GM12878 (cell line): Measurements from ENCODE around the gene DUS1L. TPM values are rescaled to one million over a fixed set of nuclear protein-coding genes. Genes with fewer than 3 reads are reported as not detected.
A peak's percentile ranks its signal among the peaks of the same experiment; 100 is the strongest.

Source experiments
- ATAC-seq: fragments of 200-7000 bp; cut with Tn5 transposase; 3 replicates; pipeline ENCODE4 v1.9.1; 2020; ENCODE audit warnings: mild to moderate bottlenecking, moderate library complexity
- BruUV-seq: library from RNA; stranded (reverse); fragments of 400-500 nt; replicated peaks from 2 replicates; lab custom pipeline; 2021; lab: Mats Ljungman, UMichigan
- CTCF ChIA-PET: fragments of 300-600 bp; sonication (Branson Sonifier 250); formaldehyde crosslinking; extraction: SDS; loops from one replicate; lab custom pipeline; 2021; ENCODE audit warnings: inconsistent platforms; lab: Yijun Ruan, JAX
- POLR2A ChIA-PET: fragments of 350-600 bp; formaldehyde crosslinking; extraction: SDS; loops from one replicate; lab custom pipeline; 2021; ENCODE audit warnings: inconsistent platforms; lab: Charles Lee
- RAD21 ChIA-PET: fragments of 300-600 bp; sonication (Branson Sonifier 250); formaldehyde crosslinking; loops from one replicate; lab custom pipeline; 2023; ENCODE audit warnings: antibody characterized with exemption; ENCODE audit not compliant: unreplicated experiment; lab: Charles Lee
- SMC1A ChIA-PET: fragments of 300-600 bp; sonication (Branson Sonifier 250); formaldehyde crosslinking; loops from one replicate; lab custom pipeline; 2023; ENCODE audit not compliant: unreplicated experiment, uncharacterized antibody; lab: Charles Lee
- DNase-seq: peaks from one replicate; pipeline ENCODE4 v3.0.0-alpha.2; 2011; ENCODE audit warnings: low read depth, low spot score
- FAIRE-seq: peaks from 3 replicates; lab custom pipeline; 2011; peaks lifted over from hg19 to GRCh38; lab: Jason Lieb, UNC
- H2AFZ ChIP-seq: 2 replicates; pipeline ENCODE4 v1.6.0; 2011; ENCODE audit warnings: low read depth, low read length, control low read depth; ENCODE audit not compliant: control insufficient read depth
- H3K27ac ChIP-seq: 2 replicates; pipeline ENCODE4 v1.5.1; 2011; ENCODE audit warnings: control low read depth; ENCODE audit not compliant: control insufficient read depth, insufficient read depth
- H3K27me3 ChIP-seq, 2 experiments: replicated peaks in 1 of 2; 2 replicates each; pipeline versions ENCODE4 v1.6.0 to v1.6.1; 2011; ENCODE audit warnings: low read length in 1 of 2; ENCODE audit not compliant: control insufficient read depth in 2 of 2, insufficient read depth in 2 of 2
- H3K36me3 ChIP-seq, 2 experiments: 2 replicates each; pipeline ENCODE4 v1.5.1; 2011; ENCODE audit warnings: low read length in 1 of 2; ENCODE audit not compliant: control insufficient read depth in 2 of 2, insufficient read depth in 2 of 2
- H3K4me1 ChIP-seq: 2 replicates; pipeline ENCODE4 v1.6.1; 2011; ENCODE audit warnings: mild to moderate bottlenecking, low read length, moderate library complexity, mixed read lengths; ENCODE audit not compliant: control insufficient read depth, insufficient read depth
- H3K4me2 ChIP-seq: 2 replicates; pipeline ENCODE4 v1.6.0; 2011; ENCODE audit warnings: control low read depth; ENCODE audit not compliant: control insufficient read depth, insufficient read depth
- H3K4me3 ChIP-seq: fragments of 200-600 bp; sonication (generic); 2 replicates; pipeline ENCODE4 v1.5.1; 2016
- H3K79me2 ChIP-seq: 2 replicates; pipeline ENCODE4 v1.6.0; 2011; ENCODE audit warnings: low read length; ENCODE audit not compliant: control insufficient read depth, insufficient read depth
- H3K9ac ChIP-seq: 2 replicates; pipeline ENCODE4 v1.8.0; 2011; ENCODE audit warnings: low read length, control low read depth, mixed read lengths; ENCODE audit not compliant: control insufficient read depth, insufficient read depth
- H3K9me3 ChIP-seq: replicated peaks from 3 replicates; pipeline ENCODE4 v1.5.1; 2011; ENCODE audit warnings: mild to moderate bottlenecking, low read length; ENCODE audit not compliant: control insufficient read depth, insufficient read depth
- H4K20me1 ChIP-seq: 2 replicates; pipeline ENCODE4 v1.6.0; 2011; ENCODE audit not compliant: control insufficient read depth, insufficient read depth
- ASH2L ChIP-seq: fragments of 300-600, 200-600 bp; sonication (generic); IDR thresholded peaks from 2 replicates; pipeline ENCODE4 v1.6.1; 2017; ENCODE audit warnings: low read depth, mild to moderate bottlenecking, borderline replicate concordance
- BHLHE40 ChIP-seq, 2 experiments: fragments of 450-650 bp in 1 of 2; IDR thresholded peaks; 2 replicates each; pipeline ENCODE4 v1.6.1; 2011 to 2017; ENCODE audit warnings: low read depth in 2 of 2, borderline replicate concordance in 1 of 2, improper control_type of control experiment in 1 of 2, low read length in 1 of 2, mild to moderate bottlenecking in 1 of 2
- BMI1 ChIP-seq: fragments of 450-650 bp; IDR thresholded peaks from 2 replicates; pipeline ENCODE4 v1.6.1; 2016; ENCODE audit warnings: mild to moderate bottlenecking, moderate library complexity, borderline replicate concordance
- NFYA ChIP-seq: IDR thresholded peaks from 2 replicates; pipeline ENCODE4 v1.6.1; 2011; ENCODE audit warnings: low read depth, mild to moderate bottlenecking, low read length, improper control_type of control experiment, borderline replicate concordance
- NRF1 ChIP-seq: conservative IDR thresholded peaks from 2 replicates; pipeline ENCODE4 v1.6.1; 2011; ENCODE audit warnings: mild to moderate bottlenecking, low read depth, low read length, improper control_type of control experiment
- RUNX3 ChIP-seq: IDR thresholded peaks from 2 replicates; pipeline ENCODE4 v1.6.1; 2012; ENCODE audit warnings: low read length, inconsistent platforms
- SMAD1 ChIP-seq: fragments of 450-650 bp; IDR thresholded peaks from 2 replicates; pipeline ENCODE4 v1.6.1; 2018; ENCODE audit warnings: mild to moderate bottlenecking, low read depth; ENCODE audit not compliant: partially characterized antibody
- SREBF2 ChIP-seq: IDR thresholded peaks from 2 replicates; pipeline ENCODE4 v1.6.1; 2012; ENCODE audit warnings: mild to moderate bottlenecking, low read length
- STAT3 ChIP-seq: IDR thresholded peaks from 2 replicates; pipeline ENCODE4 v1.6.1; 2011; ENCODE audit warnings: low read depth, low read length, improper control_type of control experiment
- SUPT20H ChIP-seq: IDR thresholded peaks from 2 replicates; pipeline ENCODE4 v1.6.1; 2011; ENCODE audit warnings: low read depth, mild to moderate bottlenecking, low read length, moderate library complexity, borderline replicate concordance; ENCODE audit not compliant: control insufficient read depth
- TBL1XR1 ChIP-seq: IDR thresholded peaks from 2 replicates; pipeline ENCODE4 v1.6.1; 2012; ENCODE audit warnings: low read depth, low read length, improper control_type of control experiment
- ZNF274 ChIP-seq: IDR thresholded peaks from one replicate; pipeline ENCODE4 v1.8.0; 2011; ENCODE audit not compliant: insufficient read length, insufficient read depth
- WGBS: methylation state at CpG from one replicate; pipeline ENCODE4 v1.1.6; 2016; ENCODE audit warnings: low lambda C conversion rate; ENCODE audit not compliant: insufficient replicate concordance, insufficient coverage; ENCODE audit errors: missing lambda C conversion rate; 5-methylcytosine and 5-hydroxymethylcytosine counted together
- in situ Hi-C: fragments of 300-500 bp; cut with MboI; formaldehyde crosslinking; loops from 9 replicates; pipeline ENCODE4 v1.14.3; 2018; ENCODE audit warnings: mixed read lengths
- intact Hi-C: fragments of 100-400 bp; cut with micrococcal nuclease; formaldehyde crosslinking; loops from one replicate; pipeline ENCODE4 v1.14.2; 2022; ENCODE audit not compliant: unreplicated experiment
- polyA plus RNA-seq, 11 experiments: library from polyadenylated mRNA; depleted of rRNA in 4 of 11; unstranded in 6 of 11; stranded (reverse) in 5 of 11; fragments of >200 nt; fragmentation: Nextera tagmentation in 4 of 11; fragmentation: Illumina TruSeq in 1 of 11; extraction: Ambion mirVana in 4 of 11; extraction: Trizol in 1 of 11; gene quantifications; 1 replicate in 1 of 11; 2 replicates in 10 of 11; pipeline versions ENCODE4 v1.2.1 to v1.2.3, GENCODE V29; 2011 to 2016; ENCODE audit warnings: inconsistent platforms in 2 of 11, missing spikeins in 2 of 11, low read depth in 1 of 11
- total RNA-seq, 4 experiments: library from RNA; depleted of rRNA in 3 of 4; stranded (reverse); fragments of >200 nt in 3 of 4; fragmentation: Illumina TruSeq in 1 of 4; extraction: Trizol in 1 of 4; gene quantifications; 2 replicates each; pipeline versions ENCODE4 v1.2.1 to v1.2.3, GENCODE V29; 2013 to 2021
- TF ChIP-seq, protein P1 (sequence below): IDR thresholded peaks from 2 replicates; pipeline ENCODE4 v1.6.1; 2011; ENCODE audit warnings: low read depth, low read length, improper control_type of control experiment, borderline replicate concordance
- TF ChIP-seq, protein P2 (sequence below): fragments of 450-650 bp; IDR thresholded peaks from 2 replicates; pipeline ENCODE4 v1.6.1; 2017; ENCODE audit warnings: mild to moderate bottlenecking, low read depth, inconsistent platforms; ENCODE audit not compliant: poor library complexity, severe bottlenecking
- TF ChIP-seq, protein P3 (sequence below): IDR thresholded peaks from 2 replicates; pipeline ENCODE4 v1.6.1; 2012; ENCODE audit warnings: mild to moderate bottlenecking, low read depth, low read length

DUS1L gene
- total and polyA plus RNA-seq, 10 of the 15 experiments (the other 5 are each of a cell fraction or from before 2014, with no cell fraction given) = 6.1 to 157 (median 44.5) TPM

DNA sequence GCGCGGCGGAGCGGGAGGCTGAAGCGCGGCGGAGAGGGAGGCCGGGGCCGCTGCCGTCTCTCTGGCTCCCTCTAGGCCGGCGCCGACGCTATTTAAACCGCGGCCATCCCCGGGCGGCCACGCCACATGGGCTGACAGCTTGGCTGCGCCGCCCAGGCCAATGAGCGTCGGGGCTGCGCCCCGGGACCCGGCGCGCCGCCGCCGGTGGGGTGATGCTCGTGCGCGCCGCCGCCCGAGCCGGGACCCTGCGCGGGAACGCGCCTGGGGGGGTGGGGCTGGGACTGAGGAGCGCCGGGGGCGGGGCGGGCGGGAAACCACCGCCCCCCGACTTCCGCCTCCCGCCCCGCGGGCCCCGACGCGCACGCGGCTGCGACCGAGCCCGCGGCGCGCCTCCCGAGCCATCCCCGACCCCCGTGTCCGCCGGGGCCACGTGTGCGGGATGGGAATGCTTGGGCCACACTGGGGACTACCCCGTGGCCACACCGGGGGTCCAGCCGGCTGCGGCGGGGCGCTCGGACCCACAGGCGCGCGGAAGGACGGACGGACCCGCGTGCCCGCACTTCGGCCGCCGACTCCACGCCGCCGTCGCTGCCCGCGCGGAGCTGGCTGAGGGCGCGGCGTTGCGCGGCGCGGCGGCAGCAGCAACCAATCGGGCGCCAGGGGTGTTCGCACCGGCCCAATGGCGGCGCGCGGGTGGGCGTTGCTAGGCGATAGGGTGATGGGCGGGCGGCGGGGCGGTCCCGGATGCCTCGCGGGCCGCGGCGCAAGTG, 32.8 kb upstream of the DUS1L start, which contains the start of gene FASN:
Gene FASN, minus strand, starts transcription at position 68 of the 770 bp plus-strand sequence. CDS start 1,791 bp downstream, outside the sequence.
- peaks cover 5 to 21% of the 10 kb centered on the region in 2 experiments; a peak in 3 of 4 replicates for H3K36me3 ChIP-seq
- DNase-seq (peak; percentile 65), ATAC-seq (peak; percentile 87), FAIRE-seq (peak; percentile 65)
- H4K20me1 ChIP-seq = no peaks in the 10 kb centered on the region; the same call in 1 of the 2 replicates
- in situ Hi-C loops (no loop called here), intact Hi-C loops (loop anchor here (1.0 to 5.0 kb wide), 3 partner anchors 46 to 237 kb away; partner anchors contain the start of genes DCXR, GPS1 and RFNG)
- H3K4me3 ChIP-seq = peak within 1 kb of the TSS; percentile 92
- ChIA-PET RAD21 (interaction anchor here (0.5 to 1.2 kb wide), 3 partner anchors 8 to 394 kb away, joined by 3 to 5 read pairs (median 4); partner anchors contain the start of gene DCXR), POLR2A (interaction anchor here (0.5 to 2.3 kb wide), 10 partner anchors 8 to 431 kb away, joined by 3 to 9 read pairs (median 4); partner anchors contain the start of genes CENPX and LRRC45), CTCF (interaction anchor here (0.7 to 2.4 kb wide), 2 partner anchors 61 to 63 kb away, joined by 3 to 7 read pairs; partner anchors contain the start of gene DCXR), SMC1A (no interaction called here)
- no TSS peak for BruUV-seq
- H3K9me3 ChIP-seq = no peaks in the 10 kb centered on the region
- WGBS = under 1% methylated on average over 93 of the region's 124 CpGs
- peaks cover 47% of the 10 kb centered on the region for H3K79me2 ChIP-seq
- peak within 1 kb of the TSS; percentile 95 for H3K9ac ChIP-seq
- H3K27me3 ChIP-seq = no peaks in the 10 kb centered on the region
- H3K27ac ChIP-seq = peak within 1 kb of the TSS; percentile 93
- peaks cover 17% of the 10 kb centered on the region for H3K4me1 ChIP-seq
- peak within 1 kb of the TSS; percentile 96 for H3K4me2 ChIP-seq
- H2AFZ ChIP-seq = peak within 1 kb of the TSS; percentile 92
- no peak for TF ChIP-seq BMI1
- TF ChIP-seq BHLHE40 (IDR thresholded peaks at IDR 0.05; ENCODE audit: borderline replicate concordance in 1 of 2, low read depth in 2 of 2, low read length in 1 of 2) = peak; percentile 34 to 84; a peak in 3 of 4 replicates
- TF ChIP-seq NRF1 = peak; percentile 44
- TF ChIP-seq ZNF274 = no peak
- no peak for TF ChIP-seq SUPT20H
- no peak for TF ChIP-seq NFYA
- TF ChIP-seq ASH2L = no peak
- no peak for TF ChIP-seq TBL1XR1
- TF ChIP-seq, protein P1, sequence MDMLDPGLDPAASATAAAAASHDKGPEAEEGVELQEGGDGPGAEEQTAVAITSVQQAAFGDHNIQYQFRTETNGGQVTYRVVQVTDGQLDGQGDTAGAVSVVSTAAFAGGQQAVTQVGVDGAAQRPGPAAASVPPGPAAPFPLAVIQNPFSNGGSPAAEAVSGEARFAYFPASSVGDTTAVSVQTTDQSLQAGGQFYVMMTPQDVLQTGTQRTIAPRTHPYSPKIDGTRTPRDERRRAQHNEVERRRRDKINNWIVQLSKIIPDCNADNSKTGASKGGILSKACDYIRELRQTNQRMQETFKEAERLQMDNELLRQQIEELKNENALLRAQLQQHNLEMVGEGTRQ = no peak
- no peak for TF ChIP-seq SMAD1
- TF ChIP-seq RUNX3 = no peak
- TF ChIP-seq, protein P2, sequence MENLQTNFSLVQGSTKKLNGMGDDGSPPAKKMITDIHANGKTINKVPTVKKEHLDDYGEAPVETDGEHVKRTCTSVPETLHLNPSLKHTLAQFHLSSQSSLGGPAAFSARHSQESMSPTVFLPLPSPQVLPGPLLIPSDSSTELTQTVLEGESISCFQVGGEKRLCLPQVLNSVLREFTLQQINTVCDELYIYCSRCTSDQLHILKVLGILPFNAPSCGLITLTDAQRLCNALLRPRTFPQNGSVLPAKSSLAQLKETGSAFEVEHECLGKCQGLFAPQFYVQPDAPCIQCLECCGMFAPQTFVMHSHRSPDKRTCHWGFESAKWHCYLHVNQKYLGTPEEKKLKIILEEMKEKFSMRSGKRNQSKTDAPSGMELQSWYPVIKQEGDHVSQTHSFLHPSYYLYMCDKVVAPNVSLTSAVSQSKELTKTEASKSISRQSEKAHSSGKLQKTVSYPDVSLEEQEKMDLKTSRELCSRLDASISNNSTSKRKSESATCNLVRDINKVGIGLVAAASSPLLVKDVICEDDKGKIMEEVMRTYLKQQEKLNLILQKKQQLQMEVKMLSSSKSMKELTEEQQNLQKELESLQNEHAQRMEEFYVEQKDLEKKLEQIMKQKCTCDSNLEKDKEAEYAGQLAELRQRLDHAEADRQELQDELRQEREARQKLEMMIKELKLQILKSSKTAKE = no peak
- TF ChIP-seq STAT3 = no peak
- TF ChIP-seq, protein P3, sequence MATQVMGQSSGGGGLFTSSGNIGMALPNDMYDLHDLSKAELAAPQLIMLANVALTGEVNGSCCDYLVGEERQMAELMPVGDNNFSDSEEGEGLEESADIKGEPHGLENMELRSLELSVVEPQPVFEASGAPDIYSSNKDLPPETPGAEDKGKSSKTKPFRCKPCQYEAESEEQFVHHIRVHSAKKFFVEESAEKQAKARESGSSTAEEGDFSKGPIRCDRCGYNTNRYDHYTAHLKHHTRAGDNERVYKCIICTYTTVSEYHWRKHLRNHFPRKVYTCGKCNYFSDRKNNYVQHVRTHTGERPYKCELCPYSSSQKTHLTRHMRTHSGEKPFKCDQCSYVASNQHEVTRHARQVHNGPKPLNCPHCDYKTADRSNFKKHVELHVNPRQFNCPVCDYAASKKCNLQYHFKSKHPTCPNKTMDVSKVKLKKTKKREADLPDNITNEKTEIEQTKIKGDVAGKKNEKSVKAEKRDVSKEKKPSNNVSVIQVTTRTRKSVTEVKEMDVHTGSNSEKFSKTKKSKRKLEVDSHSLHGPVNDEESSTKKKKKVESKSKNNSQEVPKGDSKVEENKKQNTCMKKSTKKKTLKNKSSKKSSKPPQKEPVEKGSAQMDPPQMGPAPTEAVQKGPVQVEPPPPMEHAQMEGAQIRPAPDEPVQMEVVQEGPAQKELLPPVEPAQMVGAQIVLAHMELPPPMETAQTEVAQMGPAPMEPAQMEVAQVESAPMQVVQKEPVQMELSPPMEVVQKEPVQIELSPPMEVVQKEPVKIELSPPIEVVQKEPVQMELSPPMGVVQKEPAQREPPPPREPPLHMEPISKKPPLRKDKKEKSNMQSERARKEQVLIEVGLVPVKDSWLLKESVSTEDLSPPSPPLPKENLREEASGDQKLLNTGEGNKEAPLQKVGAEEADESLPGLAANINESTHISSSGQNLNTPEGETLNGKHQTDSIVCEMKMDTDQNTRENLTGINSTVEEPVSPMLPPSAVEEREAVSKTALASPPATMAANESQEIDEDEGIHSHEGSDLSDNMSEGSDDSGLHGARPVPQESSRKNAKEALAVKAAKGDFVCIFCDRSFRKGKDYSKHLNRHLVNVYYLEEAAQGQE = no peak
- peak; percentile 69 for TF ChIP-seq SREBF2
